GM18907 (cell line): ENCODE results near the gene SLC18A2.

Experiments
- ATAC-seq: cut with Tn5 transposase; IDR thresholded peaks from one replicate; pipeline ENCODE4 v1.9.1; 2021; ENCODE audit warnings: mild to moderate bottlenecking, moderate library complexity; ENCODE audit not compliant: unreplicated experiment

The SLC18A2 gene

DNA sequence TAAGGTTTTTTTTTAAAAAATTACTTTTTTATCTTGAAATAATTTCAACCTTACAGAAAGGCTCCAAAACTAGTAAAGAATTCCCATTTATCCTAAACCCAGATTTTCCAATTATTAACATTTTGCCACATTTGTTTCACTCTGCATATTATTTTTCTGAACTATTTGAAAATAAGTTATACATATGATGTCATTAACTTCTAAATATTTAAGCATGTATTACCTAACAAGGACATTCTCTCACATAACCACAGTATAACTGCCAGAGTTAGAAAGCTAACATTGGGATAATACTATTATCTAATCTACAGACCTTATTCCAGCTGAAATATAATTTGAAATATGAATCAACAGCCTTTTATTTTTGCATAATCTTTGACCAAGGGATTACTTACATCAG lies 65.8 kb downstream of the SLC18A2 start:
- ATAC-seq, result no peak

DNA sequence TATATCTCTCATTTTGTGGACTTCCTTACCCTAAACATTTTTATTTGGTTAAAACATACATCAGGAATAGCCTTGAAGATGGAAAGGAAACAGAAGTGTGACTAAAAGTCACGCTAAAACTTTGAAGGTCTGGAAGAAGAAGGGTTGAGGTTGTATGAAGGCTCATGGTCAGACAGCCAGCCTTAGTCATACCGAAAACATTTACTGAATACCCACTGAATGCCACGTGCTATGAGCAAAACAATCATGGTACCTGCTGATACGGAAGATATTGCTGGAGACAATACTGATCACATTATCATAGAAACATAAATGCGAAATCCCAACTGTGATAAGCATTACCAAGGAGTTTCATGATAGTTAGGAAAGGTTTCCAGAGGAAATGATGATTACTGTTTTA lies 70.3 kb downstream of the SLC18A2 start:
- no peak for ATAC-seq

DNA sequence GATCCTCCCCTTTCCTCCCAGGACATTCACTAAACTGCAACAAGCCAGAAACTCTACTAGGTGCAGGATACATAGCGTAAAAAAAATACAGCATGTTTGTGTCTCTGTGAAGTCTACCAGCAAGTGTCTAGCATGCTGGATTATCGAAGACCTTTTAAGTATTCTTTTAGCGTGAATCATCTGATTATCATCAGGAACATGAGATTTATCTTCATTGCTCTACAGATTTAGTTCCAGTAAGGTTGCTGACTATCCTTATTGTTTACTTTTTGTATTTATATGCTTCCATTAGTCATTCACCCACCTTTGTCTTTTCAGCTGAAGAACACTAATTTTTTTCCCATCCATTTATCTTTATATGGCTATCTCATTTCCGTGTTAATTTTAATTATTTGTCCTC lies 71.5 kb downstream of the SLC18A2 start:
- ATAC-seq, result no peak

DNA sequence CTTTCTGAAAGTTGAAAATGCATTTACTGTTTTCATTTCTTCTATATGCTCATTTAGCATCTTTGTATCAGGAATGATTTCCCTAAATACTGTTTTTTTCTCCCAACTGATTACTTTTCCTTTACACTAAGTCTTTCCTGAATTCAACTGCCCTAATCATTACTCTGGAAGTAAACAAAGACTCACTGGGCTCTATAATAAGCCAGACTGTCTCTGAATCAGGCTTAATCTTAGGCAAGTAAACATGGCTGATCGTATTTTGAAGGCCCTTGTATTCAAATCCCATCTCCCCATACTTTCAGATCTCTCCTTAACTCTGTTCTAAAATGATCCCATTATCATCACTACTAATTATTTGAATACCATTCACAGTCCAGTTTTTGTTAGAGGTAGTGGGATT lies 72.7 kb downstream of the SLC18A2 start:
- no peak for ATAC-seq

DNA sequence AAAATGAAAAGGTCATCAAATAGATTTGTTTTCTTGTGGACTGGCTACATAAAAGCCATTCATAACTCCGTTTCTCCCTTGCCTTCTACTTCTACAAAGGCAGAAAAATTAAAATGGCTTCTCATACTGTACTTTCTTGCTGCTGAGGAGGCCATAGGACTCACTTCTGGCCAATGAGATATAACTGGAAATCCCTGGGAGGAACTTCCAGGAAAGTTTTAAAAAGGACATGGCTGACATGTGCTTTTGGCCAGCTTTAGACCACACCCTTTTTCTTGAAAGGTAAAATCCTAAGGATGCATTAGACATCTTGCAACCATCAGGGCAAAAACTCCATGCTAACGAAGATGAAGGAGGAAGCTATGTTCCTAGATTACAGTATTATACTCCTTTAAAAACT lies 75.8 kb downstream of the SLC18A2 start:
- ATAC-seq, result no peak

DNA sequence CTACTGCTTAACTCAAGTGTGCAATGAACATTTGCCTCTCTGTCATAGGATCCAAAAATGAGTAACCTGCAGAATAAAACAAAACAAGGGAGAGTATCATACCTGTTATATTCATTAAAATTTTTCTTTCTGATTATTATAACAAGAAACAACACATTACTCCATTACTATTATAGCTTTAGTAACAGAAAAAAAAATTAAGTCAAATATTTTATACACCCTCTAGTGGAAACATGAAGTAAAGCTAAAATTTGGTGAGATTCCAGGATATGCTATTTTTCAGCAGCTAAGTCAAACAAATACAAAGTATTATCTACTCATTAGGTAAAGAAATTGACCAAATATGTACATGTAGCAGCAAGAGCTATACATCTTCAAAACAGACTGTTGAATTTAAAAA lies 78.0 kb downstream of the SLC18A2 start:
- no peak for ATAC-seq

DNA sequence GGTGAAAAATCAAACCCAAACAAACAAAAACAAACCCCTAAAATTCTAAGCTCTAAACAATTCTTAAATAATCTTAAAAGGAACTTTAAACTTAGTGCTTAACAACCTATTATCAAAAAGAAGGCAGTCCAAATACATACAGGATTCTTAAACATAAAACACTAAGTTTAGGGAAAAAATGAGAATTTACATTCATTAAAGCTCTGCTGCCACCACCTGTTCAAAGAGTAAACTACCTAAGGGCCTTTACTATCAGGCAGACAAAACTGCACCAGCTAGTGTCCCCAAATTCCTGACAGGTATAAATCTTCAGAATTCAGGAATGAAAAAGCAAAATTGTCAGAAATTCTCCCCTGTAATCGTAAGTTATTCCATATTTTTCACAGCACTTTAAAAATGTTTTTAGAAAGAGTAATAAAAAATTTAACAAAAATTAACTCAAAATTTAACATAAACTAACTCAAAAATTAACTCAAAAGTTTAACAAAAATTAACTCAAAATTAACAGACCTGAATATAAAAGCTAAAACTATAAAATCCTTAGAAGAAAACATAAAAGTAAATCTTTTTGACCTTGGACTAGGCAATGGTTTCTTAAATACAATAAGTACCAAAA lies 79.2 kb downstream of the SLC18A2 start:
- no peak for ATAC-seq

DNA sequence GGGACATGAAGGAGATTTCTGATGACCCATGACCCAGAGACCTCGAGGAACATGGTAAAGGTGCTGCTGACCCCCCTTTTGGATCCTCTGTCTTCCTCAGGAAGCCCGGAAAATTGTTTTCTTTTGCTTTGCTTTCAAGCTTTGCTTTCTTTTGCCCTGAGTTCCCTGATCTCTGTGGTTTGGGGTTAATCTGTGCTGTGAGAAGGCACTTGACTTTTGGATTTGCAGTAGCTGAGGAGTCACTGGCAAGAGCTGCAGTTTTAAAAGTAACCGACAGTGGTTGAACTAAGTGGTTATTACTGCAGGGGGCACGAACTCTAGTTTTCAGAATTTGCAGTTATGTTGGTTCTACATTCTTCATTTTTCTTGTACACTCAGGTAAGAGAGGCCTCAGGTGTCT lies 81.3 kb downstream of the SLC18A2 start:
- no peak for ATAC-seq

DNA sequence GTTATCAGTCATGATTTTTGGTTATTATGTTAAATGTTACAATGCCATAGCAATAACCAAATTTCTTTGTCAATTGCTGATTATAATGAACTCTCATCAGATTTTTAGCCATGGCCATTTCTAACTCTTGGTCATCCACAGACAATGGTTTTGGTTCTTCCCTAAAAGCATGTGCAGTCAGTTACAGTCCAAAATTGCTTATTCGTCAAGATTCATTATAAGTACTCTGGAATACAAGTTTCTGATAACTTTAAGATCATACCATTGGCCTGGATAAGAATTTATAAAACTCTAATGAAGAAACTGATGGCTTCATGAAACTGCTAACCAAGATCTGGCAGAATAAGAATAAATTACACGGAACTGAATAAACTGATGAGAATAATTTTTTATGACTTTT lies 83.5 kb downstream of the SLC18A2 start:
- ATAC-seq, result no peak

DNA sequence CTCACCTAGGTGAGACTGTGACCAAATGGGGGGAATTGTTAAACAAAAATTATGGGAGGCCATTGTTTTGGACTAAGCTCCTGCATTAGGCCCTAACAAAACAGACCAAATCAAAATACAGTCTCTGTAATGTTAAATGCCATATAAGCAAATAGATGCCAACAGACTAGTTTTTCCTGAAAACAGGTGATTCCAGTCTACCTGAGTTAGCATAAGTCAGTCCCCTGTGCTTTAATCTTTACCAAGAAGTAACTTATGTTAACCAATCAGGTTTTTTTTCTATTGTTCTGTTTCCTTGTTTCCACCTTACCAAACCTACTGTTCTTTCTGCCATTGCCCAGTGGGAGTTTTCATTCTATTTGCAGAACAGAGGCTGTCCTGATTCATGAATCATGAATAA lies 86.3 kb downstream of the SLC18A2 start:
- ATAC-seq, result no peak
